GM13976 (cell line): Measurements from ENCODE around the gene RNF150.

ENCODE experiments used
- DNase-seq: peaks from one replicate; pipeline ENCODE4 v3.0.0; 2012; ENCODE audit warnings: low spot score
- in situ Hi-C: fragments of 300-500 bp; cut with MboI; formaldehyde crosslinking; loops from one replicate; pipeline ENCODE4 v1.12.0; 2022; ENCODE audit warnings: low sequenced_read_pairs, mixed read lengths, inconsistent platforms; ENCODE audit not compliant: unreplicated experiment
- TF ChIP-seq, protein P1 (sequence below): IDR thresholded peaks from 2 replicates; pipeline ENCODE4 v1.5.1; 2012; ENCODE audit warnings: borderline replicate concordance, mild to moderate bottlenecking; ENCODE audit not compliant: insufficient read depth; ENCODE audit errors: extremely low read depth, missing control alignments, control extremely low read depth

The RNF150 gene

DNA sequence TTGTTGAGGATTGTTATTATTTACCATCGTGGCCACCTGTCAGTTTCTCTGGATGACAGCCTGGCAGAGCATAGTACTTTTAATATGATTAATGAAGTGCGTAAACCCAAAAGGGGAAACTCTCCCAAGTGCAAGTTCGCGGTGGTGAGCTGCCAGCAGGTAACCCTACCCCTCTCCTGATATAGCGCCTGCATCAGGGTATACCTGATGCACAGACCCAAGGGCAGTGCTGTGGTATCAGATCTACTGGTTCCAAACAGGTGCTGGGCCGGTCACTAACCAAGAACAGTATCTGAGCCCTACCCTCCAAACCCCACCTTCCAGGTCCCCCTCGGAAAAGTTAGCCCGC is 1.6 kb downstream of the RNF150 start:
- DNase-seq: peak; percentile 9
- TF ChIP-seq, protein P1, sequence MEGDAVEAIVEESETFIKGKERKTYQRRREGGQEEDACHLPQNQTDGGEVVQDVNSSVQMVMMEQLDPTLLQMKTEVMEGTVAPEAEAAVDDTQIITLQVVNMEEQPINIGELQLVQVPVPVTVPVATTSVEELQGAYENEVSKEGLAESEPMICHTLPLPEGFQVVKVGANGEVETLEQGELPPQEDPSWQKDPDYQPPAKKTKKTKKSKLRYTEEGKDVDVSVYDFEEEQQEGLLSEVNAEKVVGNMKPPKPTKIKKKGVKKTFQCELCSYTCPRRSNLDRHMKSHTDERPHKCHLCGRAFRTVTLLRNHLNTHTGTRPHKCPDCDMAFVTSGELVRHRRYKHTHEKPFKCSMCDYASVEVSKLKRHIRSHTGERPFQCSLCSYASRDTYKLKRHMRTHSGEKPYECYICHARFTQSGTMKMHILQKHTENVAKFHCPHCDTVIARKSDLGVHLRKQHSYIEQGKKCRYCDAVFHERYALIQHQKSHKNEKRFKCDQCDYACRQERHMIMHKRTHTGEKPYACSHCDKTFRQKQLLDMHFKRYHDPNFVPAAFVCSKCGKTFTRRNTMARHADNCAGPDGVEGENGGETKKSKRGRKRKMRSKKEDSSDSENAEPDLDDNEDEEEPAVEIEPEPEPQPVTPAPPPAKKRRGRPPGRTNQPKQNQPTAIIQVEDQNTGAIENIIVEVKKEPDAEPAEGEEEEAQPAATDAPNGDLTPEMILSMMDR: no peak
- in situ Hi-C loops: loop anchor here (25.0 kb wide), 1 partner anchor 244 kb away; no protein-coding TSS in a partner anchor

DNA sequence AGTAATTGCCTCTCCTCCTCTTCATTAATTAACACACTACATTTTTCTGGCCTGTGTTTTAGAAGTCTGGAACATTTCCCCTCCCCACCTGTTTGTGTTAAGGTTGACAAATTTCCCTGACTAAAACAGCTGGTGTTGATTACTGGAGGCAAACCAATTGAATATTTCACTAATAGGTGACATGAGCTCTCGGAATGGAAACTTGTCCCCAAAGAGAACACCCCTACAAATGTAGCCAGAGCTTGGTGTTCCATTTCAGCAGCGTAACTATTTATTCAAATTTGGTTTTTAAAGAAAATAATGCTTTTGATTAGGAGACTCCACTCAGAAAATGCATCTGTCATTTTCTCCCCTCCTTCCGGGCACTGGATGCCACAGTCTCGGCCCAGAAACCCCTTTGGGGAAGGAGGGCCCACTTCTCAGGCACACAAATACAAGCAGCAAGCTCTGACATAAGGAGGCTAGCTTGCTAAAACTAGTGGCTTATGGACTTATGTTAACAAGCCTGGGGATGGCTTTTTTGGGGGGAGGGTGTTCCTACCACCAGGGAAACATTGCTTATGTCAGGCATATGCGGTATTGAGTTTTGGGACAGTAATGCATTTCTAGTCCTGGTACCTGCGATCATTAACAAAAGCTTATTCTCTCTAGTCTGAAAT is 2.2 kb downstream of the RNF150 start:
- TF ChIP-seq, protein P1: no peak
- DNase-seq: no peak
- in situ Hi-C loops: loop anchor here (25.0 kb wide), 1 partner anchor 244 kb away; no protein-coding TSS in a partner anchor

DNA sequence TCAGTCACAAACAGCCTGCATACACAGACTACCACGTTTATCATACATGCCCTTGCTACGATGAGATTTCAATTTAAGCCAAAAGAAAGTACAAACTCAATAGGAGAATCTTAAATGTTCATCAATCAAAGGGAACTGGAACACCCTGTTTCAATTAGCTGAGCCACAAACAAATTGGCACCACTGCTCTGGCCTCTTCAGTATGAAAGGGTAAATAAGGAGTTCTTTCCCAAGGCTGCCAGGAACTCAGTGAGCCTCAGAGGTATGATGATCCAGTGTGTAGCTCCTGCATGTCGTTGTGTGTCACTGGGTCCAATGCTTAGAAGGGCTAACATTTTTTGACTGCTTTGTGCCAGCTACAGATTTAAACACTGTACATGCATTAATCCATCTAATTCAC is 5.4 kb downstream of the RNF150 start:
- in situ Hi-C loops: loop anchor here (25.0 kb wide), 1 partner anchor 241 kb away; no protein-coding TSS in a partner anchor
- DNase-seq: no peak
- TF ChIP-seq, protein P1: no peak

DNA sequence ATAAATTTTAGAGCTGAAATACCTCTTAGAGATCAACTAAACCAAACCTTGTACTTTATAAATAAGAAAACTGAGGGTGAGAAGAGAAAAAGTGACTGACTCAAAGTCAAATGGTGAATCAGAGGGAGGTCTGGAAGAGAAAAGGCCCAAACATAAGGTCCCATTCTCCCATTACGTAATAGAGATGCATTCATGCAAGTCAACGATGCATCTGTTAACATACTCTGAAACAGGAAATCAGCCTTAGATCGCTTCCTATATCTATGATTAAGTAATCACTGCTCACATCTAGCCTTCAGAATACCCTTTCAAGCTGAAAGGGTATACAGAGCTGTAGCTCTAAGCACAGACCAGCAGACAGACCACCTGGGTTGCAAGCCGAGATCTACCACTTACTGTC is 6.5 kb downstream of the RNF150 start:
- in situ Hi-C loops: loop anchor here (25.0 kb wide), 1 partner anchor 239 kb away; no protein-coding TSS in a partner anchor
- DNase-seq: no peak
- TF ChIP-seq, protein P1: no peak

DNA sequence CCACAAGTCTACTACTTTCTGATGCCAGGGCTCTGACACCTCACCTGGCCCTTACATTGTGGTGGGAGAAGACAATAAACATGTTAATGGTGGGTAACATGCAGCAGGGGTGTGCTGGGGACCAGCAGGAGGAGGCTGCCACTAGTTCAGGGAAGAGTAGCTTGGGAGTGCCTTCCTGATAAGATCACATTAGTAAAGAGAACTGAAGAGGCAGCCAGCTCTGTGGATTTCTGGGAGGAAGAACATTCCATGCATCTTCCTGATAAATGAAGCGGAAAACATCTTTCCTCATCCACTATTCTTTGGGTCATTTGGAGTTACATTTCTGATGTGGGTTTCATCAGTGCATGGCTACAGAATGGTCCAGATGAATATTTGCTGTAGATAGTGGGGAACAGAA is 9.0 kb downstream of the RNF150 start:
- in situ Hi-C loops: no loop called here
- DNase-seq: no peak
- TF ChIP-seq, protein P1: no peak

DNA sequence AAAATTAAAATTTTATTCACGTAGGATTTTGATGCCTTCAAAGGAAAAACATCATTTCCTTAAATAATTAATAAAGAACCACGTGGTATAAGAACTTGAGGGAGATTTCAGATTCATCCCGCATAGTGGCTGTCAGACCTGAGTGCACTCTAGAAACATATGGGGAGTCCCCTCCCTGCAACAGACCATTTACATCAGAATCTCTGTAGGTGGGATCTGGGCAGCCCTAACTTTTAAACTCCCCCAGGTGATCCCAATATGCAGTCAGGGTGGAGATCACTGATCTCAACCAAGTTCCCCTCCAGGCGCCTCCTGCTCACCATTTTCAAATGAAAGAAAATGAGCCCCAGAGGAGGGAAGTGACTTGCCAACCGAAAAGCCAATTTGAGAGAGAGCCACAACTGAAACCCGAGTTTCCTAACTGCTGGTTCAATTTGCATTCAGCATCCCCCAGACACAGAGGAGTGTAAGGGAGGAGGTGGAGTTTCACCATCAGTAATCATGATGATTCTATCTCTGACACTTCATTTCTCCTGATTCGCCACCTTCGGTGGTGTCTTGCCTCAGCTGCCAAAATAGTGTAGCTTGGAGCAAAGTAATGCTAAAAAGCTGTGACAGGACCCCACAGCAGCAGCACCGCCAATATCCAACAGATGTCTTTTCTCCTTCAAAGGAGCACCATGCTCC is 11.4 kb downstream of the RNF150 start:
- TF ChIP-seq, protein P1: no peak
- DNase-seq: no peak
- in situ Hi-C loops: no loop called here
